CD8-positive, alpha-beta memory T cell (primary cell): ENCODE data around the gene UGT1A4. TPM values are rescaled to one million over a fixed set of nuclear protein-coding genes. Genes with fewer than 3 reads are reported as not detected.

Experiments
- CTCF ChIA-PET: fragments of 350-600 bp; sonication (Branson Sonifier 250); formaldehyde crosslinking; loops from one replicate; lab custom pipeline; 2021; ENCODE audit warnings: antibody characterized with exemption; lab: Charles Lee
- POLR2A ChIA-PET: fragments of 350-600 bp; sonication (Branson Sonifier 250); formaldehyde crosslinking; loops from one replicate; lab custom pipeline; 2021; ENCODE audit warnings: antibody characterized with exemption; lab: Charles Lee
- DNase-seq, 5 donors: peaks; one replicate each; pipeline versions ENCODE4 v3.0.0 to v3.0.0-alpha.2; 2020 to 2022; ENCODE audit warnings: mixed read lengths in 1 of 5
- H3K27ac ChIP-seq: one replicate; pipeline ENCODE4 v1.7.0; 2013; ENCODE audit warnings: low read depth, mild to moderate bottlenecking, low read length, moderate library complexity
- H3K27me3 ChIP-seq: 2 replicates; pipeline ENCODE4 v1.7.0; 2013; ENCODE audit warnings: low read length, mild to moderate bottlenecking; ENCODE audit not compliant: insufficient read depth, poor library complexity, severe bottlenecking
- H3K36me3 ChIP-seq: 2 replicates; pipeline ENCODE4 v1.7.0; 2013; ENCODE audit warnings: mild to moderate bottlenecking, low read length, moderate library complexity; ENCODE audit not compliant: insufficient read depth
- H3K4me1 ChIP-seq: 2 replicates; pipeline ENCODE4 v1.7.0; 2013; ENCODE audit warnings: mild to moderate bottlenecking, low read length, moderate library complexity; ENCODE audit not compliant: insufficient read depth
- H3K4me3 ChIP-seq: 2 replicates; pipeline ENCODE4 v1.7.0; 2013; ENCODE audit warnings: mild to moderate bottlenecking, low read length
- H3K9me3 ChIP-seq: 2 replicates; pipeline ENCODE4 v1.7.0; 2013; ENCODE audit warnings: mild to moderate bottlenecking, low read length
- H3K27ac Mint-ChIP-seq, 8 donors: one replicate each; pipeline ENCODE4 v1.8.0; 2020 to 2021; ENCODE audit warnings: mixed read lengths in 8 of 8, mild to moderate bottlenecking in 6 of 8, inconsistent platforms in 3 of 8, moderate library complexity in 3 of 8
- H3K27me3 Mint-ChIP-seq, 2 donors: one replicate each; pipeline ENCODE4 v1.8.0; 2020 to 2021; ENCODE audit warnings: mixed read lengths in 2 of 2, mild to moderate bottlenecking in 1 of 2, moderate library complexity in 1 of 2
- H3K36me3 Mint-ChIP-seq, 3 donors: one replicate each; pipeline ENCODE4 v1.8.0; 2020 to 2021; ENCODE audit warnings: mixed read lengths in 3 of 3, inconsistent platforms in 1 of 3, mild to moderate bottlenecking in 1 of 3
- H3K4me1 Mint-ChIP-seq, 3 donors: one replicate each; pipeline ENCODE4 v1.8.0; 2020 to 2021; ENCODE audit warnings: mixed read lengths in 3 of 3, inconsistent platforms in 1 of 3, mild to moderate bottlenecking in 1 of 3
- H3K4me3 Mint-ChIP-seq, 7 donors: one replicate each; pipeline ENCODE4 v1.8.0; 2020 to 2021; ENCODE audit warnings: mixed read lengths in 7 of 7, mild to moderate bottlenecking in 6 of 7, moderate library complexity in 4 of 7, inconsistent platforms in 2 of 7
- H3K9me3 Mint-ChIP-seq, 5 donors: one replicate each; pipeline ENCODE4 v1.8.0; 2020 to 2022; ENCODE audit warnings: mixed read lengths in 5 of 5, mild to moderate bottlenecking in 3 of 5, moderate library complexity in 2 of 5, inconsistent platforms in 1 of 5
- polyA plus RNA-seq: library from polyadenylated mRNA; unstranded; fragments of 300-500 nt; fragmentation: Illumina TruSeq; gene quantifications from one replicate; pipeline ENCODE4 v1.2.3, GENCODE V29; 2021
- total RNA-seq, 2 experiments: library from RNA; stranded (reverse); gene quantifications; one replicate each; pipeline ENCODE4 v1.2.3, GENCODE V29; 2021

Gene UGT1A4
- total and polyA plus RNA-seq, 3 experiments from 2014 or later, result not detected

DNA sequence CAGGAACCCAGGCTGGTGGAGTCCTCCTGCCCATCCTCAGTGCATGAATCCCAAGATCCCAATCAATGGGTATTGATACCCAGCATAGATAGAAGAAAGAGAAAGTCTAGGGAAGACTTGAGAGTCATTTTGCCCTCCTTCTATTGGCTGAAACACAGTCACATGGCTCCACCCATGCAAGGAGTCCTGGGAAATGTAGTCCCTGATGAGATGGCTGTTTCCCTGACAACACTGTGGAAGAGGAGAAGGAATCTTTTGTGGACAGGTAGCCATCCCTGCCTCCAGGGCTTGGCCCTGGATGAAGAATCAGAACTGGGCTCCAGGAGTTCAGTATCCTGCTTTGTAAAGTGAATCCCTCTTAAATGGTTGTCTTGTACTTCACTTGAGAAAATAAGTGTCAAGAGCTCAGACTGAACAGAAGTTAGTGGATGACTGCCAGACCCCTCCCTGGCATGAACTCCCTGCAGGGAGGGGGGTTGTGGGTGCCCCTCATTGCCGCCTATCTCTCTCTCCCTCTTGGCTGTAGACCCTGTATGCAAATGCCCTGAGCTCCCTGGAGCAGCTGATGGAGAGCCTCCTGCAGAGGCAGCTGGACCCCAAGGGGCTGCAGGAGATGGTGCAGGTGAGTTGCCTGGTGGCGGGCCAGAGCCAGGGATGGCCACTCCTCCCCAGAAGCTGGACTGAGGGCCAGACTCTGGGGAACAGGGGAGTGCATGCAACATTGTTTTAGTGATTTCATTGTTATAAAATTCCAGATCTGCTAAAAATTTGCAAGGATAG is 95.7 kb downstream of the UGT1A4 start:
- H3K9me3 Mint-ChIP-seq, result no peaks in the 10 kb centered on the region
- no peak overlapping the region for H3K4me3 ChIP-seq
- no peaks in the 10 kb centered on the region for H3K36me3 ChIP-seq
- H3K27me3 Mint-ChIP-seq, result peaks cover 11 to 38% of the 10 kb centered on the region in 2 donors
- no peak overlapping the region for H3K4me3 Mint-ChIP-seq
- H3K4me1 ChIP-seq, result no peaks in the 10 kb centered on the region
- no peak for DNase-seq
- ChIA-PET POLR2A (no interaction called here), CTCF (no interaction called here)
- H3K4me1 Mint-ChIP-seq, result no peaks in the 10 kb centered on the region
- H3K9me3 ChIP-seq, result no peaks in the 10 kb centered on the region
- H3K27ac Mint-ChIP-seq, result no peak overlapping the region
- no peaks in the 10 kb centered on the region for H3K36me3 Mint-ChIP-seq
- H3K27ac ChIP-seq, result no peak overlapping the region
- H3K27me3 ChIP-seq, result no peaks in the 10 kb centered on the region

- ChIA-PET POLR2A (no interaction called here), CTCF (no interaction called here)
- Mint-ChIP-seq H3K27me3 (peaks cover 6 to 32% of the 10 kb centered on the region in 2 donors), H3K4me1 (no peaks in the 10 kb centered on the region), H3K4me3 (no peak overlapping the region), H3K36me3 (no peaks in the 10 kb centered on the region), H3K27ac (no peak overlapping the region), H3K9me3 (no peaks in the 10 kb centered on the region)
- Histone ChIP-seq H3K36me3 (no peaks in the 10 kb centered on the region), H3K4me1 (no peaks in the 10 kb centered on the region), H3K27ac (no peak overlapping the region), H3K27me3 (no peaks in the 10 kb centered on the region), H3K9me3 (no peaks in the 10 kb centered on the region), H3K4me3 (no peak overlapping the region)
- no peak for DNase-seq
These were observed 97.3 kb downstream of the UGT1A4 start for GRCh38 chr2:233815861-233816260.

- H3K4me1 Mint-ChIP-seq, result no peaks in the 10 kb centered on the region
- no peaks in the 10 kb centered on the region for H3K9me3 Mint-ChIP-seq
- POLR2A ChIA-PET, result no interaction called here
These were observed 97.8 kb downstream of the UGT1A4 start for GRCh38 chr2:233816334-233816733.

GRCh38 chr2:233816771-233817170 is 98.2 kb downstream of the UGT1A4 start:
- H3K27ac Mint-ChIP-seq, result no peak overlapping the region

More at GRCh38 chr2:233816334-233816733, 97.8 kb downstream of the UGT1A4 start:
- DNase-seq, result no peak
- Histone ChIP-seq H3K27ac (no peak overlapping the region), H3K36me3 (no peaks in the 10 kb centered on the region), H3K4me3 (no peak overlapping the region), H3K4me1 (no peaks in the 10 kb centered on the region), H3K27me3 (no peaks in the 10 kb centered on the region), H3K9me3 (no peaks in the 10 kb centered on the region)
- no peaks in the 10 kb centered on the region for H3K36me3 Mint-ChIP-seq
- no peak overlapping the region for H3K27ac Mint-ChIP-seq
- H3K27me3 Mint-ChIP-seq, result peaks cover 6 to 31% of the 10 kb centered on the region in 2 donors
- CTCF ChIA-PET, result no interaction called here
- no peak overlapping the region for H3K4me3 Mint-ChIP-seq

GRCh38 chr2:233817361-233817911 is 98.9 kb downstream of the UGT1A4 start:
- H3K27ac Mint-ChIP-seq, result peak overlapping the region in 1 of 8 donors; percentile 44
- H3K9me3 ChIP-seq, result no peaks in the 10 kb centered on the region
- no peak overlapping the region for H3K4me3 ChIP-seq
- H3K4me3 Mint-ChIP-seq, result no peak overlapping the region
- ChIA-PET POLR2A (no interaction called here), CTCF (no interaction called here)
- no peaks in the 10 kb centered on the region for H3K36me3 Mint-ChIP-seq
- DNase-seq, result peak in 1 of 5 donors; percentile 12
- no peaks in the 10 kb centered on the region for H3K36me3 ChIP-seq
- no peaks in the 10 kb centered on the region for H3K9me3 Mint-ChIP-seq
- no peaks in the 10 kb centered on the region for H3K4me1 ChIP-seq
- no peaks in the 10 kb centered on the region for H3K27me3 ChIP-seq
- no peaks in the 10 kb centered on the region for H3K4me1 Mint-ChIP-seq
- H3K27ac ChIP-seq, result no peak overlapping the region
- H3K27me3 Mint-ChIP-seq, result peaks cover 3 to 31% of the 10 kb centered on the region in 2 donors

More at GRCh38 chr2:233816771-233817170, 98.2 kb downstream of the UGT1A4 start:
- Mint-ChIP-seq H3K36me3 (no peaks in the 10 kb centered on the region), H3K4me1 (no peaks in the 10 kb centered on the region), H3K27me3 (peaks cover 3 to 35% of the 10 kb centered on the region in 2 donors), H3K4me3 (no peak overlapping the region), H3K9me3 (no peaks in the 10 kb centered on the region)
- POLR2A ChIA-PET, result no interaction called here
- H3K36me3 ChIP-seq, result no peaks in the 10 kb centered on the region
- H3K4me3 ChIP-seq, result no peak overlapping the region
- no peaks in the 10 kb centered on the region for H3K27me3 ChIP-seq
- DNase-seq, result peak in 1 of 5 donors; percentile 9
- no peaks in the 10 kb centered on the region for H3K4me1 ChIP-seq
- CTCF ChIA-PET, result no interaction called here
- H3K9me3 ChIP-seq, result no peaks in the 10 kb centered on the region
- no peak overlapping the region for H3K27ac ChIP-seq

GRCh38 chr2:233817995-233818638 is 99.6 kb downstream of the UGT1A4 start:
- Mint-ChIP-seq H3K27ac (no peak overlapping the region), H3K4me3 (peak overlapping the region in 1 of 7 donors; percentile 9), H3K36me3 (no peaks in the 10 kb centered on the region), H3K9me3 (no peaks in the 10 kb centered on the region), H3K4me1 (no peaks in the 10 kb centered on the region), H3K27me3 (peaks cover 3 to 31% of the 10 kb centered on the region in 2 donors)
- H3K9me3 ChIP-seq, result no peaks in the 10 kb centered on the region
- H3K27ac ChIP-seq, result no peak overlapping the region
- CTCF ChIA-PET, result no interaction called here
- no peaks in the 10 kb centered on the region for H3K4me1 ChIP-seq
- no peaks in the 10 kb centered on the region for H3K36me3 ChIP-seq
- POLR2A ChIA-PET, result no interaction called here
- H3K4me3 ChIP-seq, result no peak overlapping the region
- peak in 1 of 5 donors; percentile 40 for DNase-seq
- no peaks in the 10 kb centered on the region for H3K27me3 ChIP-seq

- Mint-ChIP-seq H3K27me3 (peaks cover 3 to 31% of the 10 kb centered on the region in 2 donors), H3K9me3 (no peaks in the 10 kb centered on the region), H3K27ac (no peak overlapping the region), H3K36me3 (no peaks in the 10 kb centered on the region), H3K4me1 (no peaks in the 10 kb centered on the region), H3K4me3 (no peak overlapping the region)
- H3K4me1 ChIP-seq, result no peaks in the 10 kb centered on the region
- H3K27ac ChIP-seq, result no peak overlapping the region
- DNase-seq, result peak in 1 of 5 donors; percentile 13
- POLR2A ChIA-PET, result no interaction called here
- CTCF ChIA-PET, result no interaction called here
- H3K4me3 ChIP-seq, result no peak overlapping the region
- no peaks in the 10 kb centered on the region for H3K9me3 ChIP-seq
- H3K27me3 ChIP-seq, result no peaks in the 10 kb centered on the region
- no peaks in the 10 kb centered on the region for H3K36me3 ChIP-seq
These were observed 100.4 kb downstream of the UGT1A4 start for GRCh38 chr2:233818639-233819621.
